HUDEP-2 (cell line): ENCODE data around the gene NR2F2.

Source experiments
- DNase-seq, 76 experiments: peaks; one replicate each; lab custom pipeline; 2025; ENCODE audit not compliant: unreplicated experiment in 76 of 76; lab: John Stamatoyannopoulos, UW

NR2F2 gene

GRCh38 chr15:96330450-96331143, at the start of gene NR2F2:
Gene NR2F2 (plus strand): TSS chr15:96330700. CDS start chr15:96332106, 1,406 bp downstream.
- peak in 21 of 76 experiments; percentile 4 to 56 (median 36) for DNase-seq

GRCh38 chr15:96285305-96285704, 45.2 kb upstream of the NR2F2 start:
- DNase-seq, result no peak

GRCh38 chr15:96285729-96286254, 44.7 kb upstream of the NR2F2 start:
- no peak for DNase-seq

GRCh38 chr15:96290679-96291078, 39.8 kb upstream of the NR2F2 start:
- no peak for DNase-seq

GRCh38 chr15:96292635-96293034, 37.9 kb upstream of the NR2F2 start:
- DNase-seq, result no peak

- DNase-seq, result no peak
Observed at GRCh38 chr15:96293441-96293840, 37.1 kb upstream of the NR2F2 start.

- no peak for DNase-seq
Observed at GRCh38 chr15:96294766-96295165, 35.7 kb upstream of the NR2F2 start.

- DNase-seq, result no peak
Observed at GRCh38 chr15:96296264-96296663, 34.2 kb upstream of the NR2F2 start.

GRCh38 chr15:96297783-96298182, 32.7 kb upstream of the NR2F2 start:
- no peak for DNase-seq

- DNase-seq, result no peak
Observed at GRCh38 chr15:96298217-96298616, 32.3 kb upstream of the NR2F2 start.

- DNase-seq, result no peak
Observed at GRCh38 chr15:96300836-96301235, 29.7 kb upstream of the NR2F2 start.

- no peak for DNase-seq
Observed at GRCh38 chr15:96303503-96304056, 26.9 kb upstream of the NR2F2 start.

GRCh38 chr15:96304839-96305238, 25.7 kb upstream of the NR2F2 start:
- DNase-seq, result no peak

GRCh38 chr15:96306321-96306720, 24.2 kb upstream of the NR2F2 start:
- DNase-seq, result no peak

GRCh38 chr15:96307856-96308394, 22.6 kb upstream of the NR2F2 start:
- no peak for DNase-seq

GRCh38 chr15:96309143-96309660, 21.3 kb upstream of the NR2F2 start:
- DNase-seq, result no peak

- no peak for DNase-seq
Observed at GRCh38 chr15:96311256-96311955, 19.1 kb upstream of the NR2F2 start.

- no peak for DNase-seq
Observed at GRCh38 chr15:96311956-96312294, 18.6 kb upstream of the NR2F2 start.

- no peak for DNase-seq
Observed at GRCh38 chr15:96312641-96313335, 17.7 kb upstream of the NR2F2 start.

- DNase-seq, result no peak
Observed at GRCh38 chr15:96314518-96314917, 16.0 kb upstream of the NR2F2 start.

GRCh38 chr15:96314963-96315362, 15.5 kb upstream of the NR2F2 start:
- no peak for DNase-seq
